GM12892 (cell line): ENCODE data around the gene MAP2K1.
"Not testable (repeated sequence)": the region's sequence is repeated elsewhere in the genome, so short reads cannot be mapped to it uniquely, and the experiment has no call there.

Experiments
- DNase-seq: peaks from one replicate; pipeline ENCODE4 v3.0.0; 2011; ENCODE audit not compliant: insufficient read length
- FAIRE-seq: peaks from 2 replicates; lab custom pipeline; 2011; peaks lifted over from hg19 to GRCh38; lab: Jason Lieb, UNC
- POLR2A ChIP-seq: IDR thresholded peaks from 2 replicates; pipeline ENCODE4 v1.6.1; 2011; ENCODE audit warnings: low read depth, low read length, control low read depth
- POLR2AphosphoS5 ChIP-seq: IDR thresholded peaks from 2 replicates; pipeline ENCODE4 v1.6.1; 2011; ENCODE audit warnings: low read depth, low read length, control low read depth
- TAF1 ChIP-seq: IDR thresholded peaks from 2 replicates; pipeline ENCODE4 v1.6.1; 2011; ENCODE audit warnings: low read depth, mild to moderate bottlenecking, control low read depth, low read length, borderline replicate concordance

MAP2K1 gene

DNA sequence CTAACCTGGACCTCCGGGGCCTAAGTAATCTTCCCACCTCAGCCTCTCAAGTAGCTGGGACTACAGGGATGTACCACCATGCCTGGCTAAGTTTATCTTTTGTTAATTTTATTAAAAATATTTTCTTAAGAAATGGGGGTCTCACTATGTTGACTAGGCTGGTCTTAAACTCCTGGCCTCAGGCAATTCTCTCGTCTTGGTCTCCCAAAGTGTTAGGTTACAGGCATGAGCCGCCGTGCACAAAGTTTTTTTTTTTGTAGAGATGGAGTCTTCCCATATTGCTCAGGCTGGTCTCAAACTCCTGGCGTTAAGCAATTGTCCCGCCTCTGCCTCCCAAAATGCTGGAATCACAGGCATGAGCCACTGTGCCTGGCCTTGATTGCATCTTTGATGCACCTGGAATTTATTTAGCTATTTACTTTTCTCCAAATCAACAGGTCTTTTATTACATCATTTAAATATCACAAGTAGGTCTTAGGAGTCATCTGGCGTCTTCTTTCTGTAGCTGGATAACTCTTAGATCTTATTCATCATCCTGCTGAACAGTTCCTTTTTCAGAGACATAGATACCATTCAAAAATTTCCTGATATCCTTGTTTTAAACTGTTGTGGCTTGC, 7.8 kb upstream of the MAP2K1 start:
- TF ChIP-seq POLR2A, result no peak
- TF ChIP-seq POLR2AphosphoS5, result no peak
- no peak for TF ChIP-seq TAF1
- FAIRE-seq (no peak), DNase-seq (no peak)

DNA sequence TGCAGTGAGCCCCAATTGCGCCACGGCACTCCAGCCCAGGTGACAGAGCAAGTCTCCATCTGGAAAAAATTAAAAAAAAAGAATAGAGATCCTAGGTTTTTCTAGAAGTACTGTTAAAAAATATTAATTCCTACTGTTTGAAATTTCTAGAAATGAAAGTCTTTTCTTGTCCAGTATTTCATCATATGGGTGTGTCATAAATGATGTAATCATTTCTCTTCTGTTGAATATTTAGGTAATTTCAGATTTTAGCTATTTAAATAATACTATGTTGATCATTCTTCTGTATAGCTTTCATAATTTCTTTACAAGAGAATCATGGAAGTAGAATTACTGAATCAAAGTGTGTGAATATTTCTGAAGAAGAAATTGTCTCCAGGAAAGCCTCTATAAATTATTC, 5.3 kb upstream of the MAP2K1 start:
- DNase-seq, FAIRE-seq: not testable (repeated sequence)

DNA sequence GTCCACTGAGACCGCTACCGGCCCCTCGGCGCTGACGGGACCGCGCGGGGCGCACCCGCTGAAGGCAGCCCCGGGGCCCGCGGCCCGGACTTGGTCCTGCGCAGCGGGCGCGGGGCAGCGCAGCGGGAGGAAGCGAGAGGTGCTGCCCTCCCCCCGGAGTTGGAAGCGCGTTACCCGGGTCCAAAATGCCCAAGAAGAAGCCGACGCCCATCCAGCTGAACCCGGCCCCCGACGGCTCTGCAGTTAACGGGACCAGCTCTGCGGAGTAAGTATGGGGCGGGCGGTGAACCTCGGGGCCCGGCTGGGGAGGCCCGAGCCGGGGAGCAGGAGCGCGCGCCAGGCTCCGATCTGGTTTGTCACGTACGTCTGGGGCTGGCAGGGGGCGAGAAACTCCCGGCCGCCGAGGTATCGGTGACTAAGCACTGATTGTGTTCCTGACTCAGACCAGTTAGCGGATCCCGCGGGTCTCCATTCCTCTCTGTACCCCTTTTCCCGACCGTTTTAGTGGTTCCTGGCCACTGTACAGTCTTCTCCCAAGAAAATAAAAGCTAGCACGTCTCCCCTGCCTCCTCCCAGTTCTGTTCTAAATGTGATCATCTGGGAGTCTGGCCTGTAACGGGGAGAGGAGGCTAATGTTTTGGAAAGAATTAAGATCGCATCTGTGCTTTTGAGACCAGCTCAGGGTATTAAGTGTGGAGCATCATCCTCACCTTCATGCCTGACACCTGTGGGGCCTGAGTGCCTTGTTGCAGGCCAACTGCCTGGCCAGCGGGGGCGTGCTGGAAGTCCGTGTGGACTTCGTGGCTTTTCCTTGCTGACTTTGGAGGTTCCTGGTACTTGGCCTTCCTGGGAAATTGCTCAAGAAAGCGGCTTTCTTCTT, 691 bp downstream of the MAP2K1 start:
- FAIRE-seq (peak; percentile 73), DNase-seq (peak; percentile 28)
- TF ChIP-seq POLR2AphosphoS5, result no peak
- no peak for TF ChIP-seq TAF1
- no peak for TF ChIP-seq POLR2A

DNA sequence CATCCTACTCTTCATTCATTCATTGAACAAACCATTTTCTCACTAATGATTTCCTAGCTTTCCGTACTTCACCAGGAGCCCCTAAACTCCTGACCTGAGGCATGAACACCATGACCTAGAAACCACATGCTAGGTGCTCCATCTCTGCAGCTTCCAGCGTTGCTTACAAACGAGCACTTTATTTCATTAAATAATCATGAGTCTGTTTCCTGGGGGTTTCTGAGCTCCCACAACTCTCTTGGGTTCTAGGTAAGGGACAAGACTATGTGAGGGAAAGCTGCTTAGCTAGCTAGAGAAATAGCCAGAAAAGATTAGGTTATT, 1.3 kb downstream of the MAP2K1 start:
- FAIRE-seq, result no peak
- TF ChIP-seq TAF1 (no peak), POLR2A (no peak), POLR2AphosphoS5 (no peak)
- DNase-seq, result no peak

DNA sequence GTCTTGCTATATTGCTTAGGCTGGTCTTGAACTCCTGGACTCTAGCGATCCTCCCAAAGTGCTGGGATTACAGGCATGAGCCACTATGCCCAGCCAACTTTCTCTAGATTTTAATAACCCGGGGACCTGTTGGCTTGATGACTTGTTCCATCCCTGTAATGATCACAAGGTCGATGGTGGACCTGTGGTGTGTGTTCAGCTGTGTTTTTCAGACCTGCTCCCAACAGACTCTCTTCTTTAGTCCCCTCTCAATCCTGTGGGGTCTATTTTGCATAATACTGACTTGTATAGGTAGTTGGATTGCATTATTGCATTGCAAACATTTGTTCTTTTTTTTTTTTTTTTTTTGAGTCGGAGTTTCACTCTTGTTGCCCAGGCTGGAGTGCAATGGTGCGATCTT, 1.9 kb downstream of the MAP2K1 start:
- no peak for TF ChIP-seq POLR2AphosphoS5
- no peak for TF ChIP-seq POLR2A
- TF ChIP-seq TAF1, result no peak
- FAIRE-seq, result no peak
- no peak for DNase-seq

DNA sequence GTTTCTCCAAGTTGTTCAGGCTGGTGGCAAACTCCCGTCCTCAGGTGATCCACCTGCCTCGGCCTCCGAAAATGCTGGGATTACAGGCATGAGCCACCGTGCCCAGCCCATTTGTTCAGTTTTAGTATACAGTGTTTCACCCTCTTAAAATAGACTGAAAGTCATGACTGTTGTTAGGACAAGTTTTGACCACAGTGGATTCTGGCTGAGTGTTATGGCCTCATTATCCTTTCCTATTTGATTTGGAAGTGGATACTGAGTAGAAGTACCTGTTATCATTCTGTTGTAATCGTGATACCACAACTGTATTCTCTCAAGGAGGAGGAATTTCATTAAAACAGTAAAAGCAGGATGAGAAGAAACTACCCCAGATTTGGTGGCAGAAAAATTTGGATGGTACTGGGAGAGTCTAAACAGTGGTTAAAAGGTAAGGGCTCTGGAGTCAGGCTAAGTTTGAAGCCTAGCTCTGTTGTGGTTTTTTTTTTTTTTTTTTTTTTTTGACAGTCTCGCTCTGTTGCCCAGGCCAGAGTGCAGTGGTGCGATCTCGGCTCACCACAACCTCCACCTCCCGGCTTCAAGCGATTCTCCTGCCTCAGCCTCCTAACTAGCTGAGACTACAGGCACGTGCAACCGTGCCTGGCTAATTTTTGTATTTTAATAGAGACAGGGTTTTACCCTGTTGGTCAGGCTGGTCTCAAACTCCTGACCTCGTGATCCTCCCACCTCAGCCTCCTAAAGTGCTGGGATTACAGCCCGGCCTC, 2.6 kb downstream of the MAP2K1 start:
- no peak for TF ChIP-seq POLR2AphosphoS5
- TF ChIP-seq POLR2A, result no peak
- TF ChIP-seq TAF1, result no peak
- no peak for DNase-seq
- peak; percentile 73 for FAIRE-seq

DNA sequence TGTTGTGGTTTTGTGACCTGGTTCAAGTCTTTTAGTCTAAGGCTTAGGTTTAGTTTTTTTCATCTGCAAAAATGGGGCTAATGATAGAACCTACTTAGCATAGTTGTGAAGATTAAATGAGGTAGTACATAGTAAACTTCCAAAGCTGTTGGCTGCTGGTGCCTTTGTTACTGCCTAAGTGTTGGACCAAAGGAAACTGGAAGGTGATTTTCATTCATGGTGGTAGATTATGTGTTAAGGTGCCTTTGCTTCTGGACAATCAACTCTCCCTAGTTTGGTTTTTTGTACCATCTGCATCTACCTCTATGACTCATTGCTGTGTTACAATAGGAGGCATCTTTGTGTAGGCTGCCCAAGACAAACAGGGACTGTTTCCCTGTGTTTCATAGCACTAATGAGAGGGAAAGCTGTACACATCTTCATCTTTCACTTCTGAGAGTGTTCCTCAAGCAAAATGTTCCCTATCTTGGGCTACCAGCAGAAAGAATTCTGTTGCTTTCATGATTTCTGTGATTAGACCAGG, 3.2 kb downstream of the MAP2K1 start:
- DNase-seq, result no peak

DNA sequence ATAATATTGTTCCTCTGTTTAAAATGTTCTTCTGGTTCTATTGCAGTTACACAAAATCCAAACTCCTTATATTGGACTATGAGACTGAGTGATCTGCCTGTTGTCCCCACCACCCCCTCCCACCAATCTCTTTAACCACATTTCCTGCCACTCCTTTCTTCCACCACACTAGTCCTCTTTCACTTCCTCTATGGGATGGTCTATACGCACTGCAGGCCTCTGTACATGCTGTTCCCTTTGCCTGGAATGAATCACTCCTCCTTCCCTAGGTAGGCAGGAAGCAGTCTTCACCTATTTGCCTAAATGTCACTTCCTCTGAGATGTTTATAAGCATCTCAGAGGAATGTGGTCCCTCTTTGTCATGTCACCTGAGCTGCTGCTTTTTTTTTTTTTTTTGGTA, 4.0 kb downstream of the MAP2K1 start:
- FAIRE-seq, result peak; percentile 88
- TF ChIP-seq POLR2A, result no peak
- TF ChIP-seq POLR2AphosphoS5, result no peak
- TF ChIP-seq TAF1, result no peak
- peak; percentile 15 for DNase-seq

More for the DNA sequence above, 3.2 kb downstream of the MAP2K1 start:
- TF ChIP-seq POLR2A (no peak), TAF1 (no peak), POLR2AphosphoS5 (no peak)
- FAIRE-seq, result peak; percentile 77

DNA sequence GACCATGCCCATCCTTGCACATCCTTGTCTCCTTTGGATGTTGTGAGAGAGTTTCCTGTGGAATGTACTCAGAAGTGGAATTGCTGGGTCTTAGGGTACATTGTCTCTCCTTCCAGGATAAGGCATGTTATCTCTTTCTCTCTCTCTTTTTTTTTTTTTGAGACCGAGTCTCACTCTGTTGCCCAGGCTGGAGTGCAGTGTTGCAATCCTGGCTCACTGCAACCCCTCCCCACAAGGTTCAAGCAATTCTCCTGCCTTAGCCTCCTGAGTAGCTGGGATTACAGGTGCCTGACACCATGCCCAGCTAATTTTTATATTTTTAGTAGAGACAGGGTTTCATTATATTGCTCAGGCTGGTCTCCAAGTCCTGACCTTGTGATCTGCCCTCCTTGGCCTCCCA, 6.3 kb downstream of the MAP2K1 start:
- not testable (repeated sequence) for DNase-seq, FAIRE-seq

DNA sequence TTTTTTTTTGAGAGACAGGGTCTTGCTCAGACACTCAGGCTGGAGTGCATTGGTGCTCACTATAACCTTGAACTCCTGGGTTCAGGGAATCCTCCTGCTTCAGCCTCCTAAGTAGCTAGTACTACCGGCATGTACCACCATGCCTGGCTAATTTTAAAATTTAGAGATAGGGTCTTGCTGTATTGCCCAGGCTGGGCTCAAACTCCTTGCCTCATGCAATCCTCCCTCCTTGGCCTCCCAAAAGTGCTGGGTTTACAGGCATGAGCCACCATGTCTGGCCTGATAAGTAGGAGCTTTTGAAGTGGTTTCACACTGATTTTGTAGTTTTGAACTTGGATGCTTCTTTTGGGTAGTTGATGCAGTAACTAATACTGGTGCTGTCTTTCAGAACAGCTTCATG, 7.8 kb downstream of the MAP2K1 start:
- no peak for DNase-seq
- FAIRE-seq, result no peak
- TF ChIP-seq TAF1 (no peak), POLR2AphosphoS5 (no peak), POLR2A (no peak)

DNA sequence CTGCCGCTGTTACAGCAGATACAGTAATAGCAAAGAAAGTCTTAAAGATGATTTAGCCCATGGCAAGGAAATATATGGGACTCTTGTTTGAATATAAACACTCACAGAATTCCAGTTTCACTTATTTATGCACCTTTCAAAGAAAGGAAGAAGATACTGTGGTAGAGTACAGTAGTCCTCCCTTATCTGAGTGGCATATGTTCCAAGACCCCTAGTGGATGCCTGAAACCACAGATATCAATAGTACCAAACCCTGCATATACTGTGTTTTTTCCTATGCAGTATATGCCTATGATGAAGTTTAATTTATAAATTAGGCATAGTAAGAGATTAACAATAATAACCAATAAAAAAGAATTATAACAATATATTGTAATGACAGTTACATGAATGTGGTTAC, 8.2 kb downstream of the MAP2K1 start:
- DNase-seq (no peak), FAIRE-seq (no peak)
- TF ChIP-seq TAF1, result no peak
- TF ChIP-seq POLR2AphosphoS5, result no peak
- no peak for TF ChIP-seq POLR2A
